COLO668 (cell line): Measurements from ENCODE around the gene LOXL1.

ENCODE experiments used
- DNase-seq: peaks from one replicate; lab custom pipeline; 2025; ENCODE audit not compliant: unreplicated experiment; lab: John Stamatoyannopoulos, UW

The LOXL1 gene

DNA sequence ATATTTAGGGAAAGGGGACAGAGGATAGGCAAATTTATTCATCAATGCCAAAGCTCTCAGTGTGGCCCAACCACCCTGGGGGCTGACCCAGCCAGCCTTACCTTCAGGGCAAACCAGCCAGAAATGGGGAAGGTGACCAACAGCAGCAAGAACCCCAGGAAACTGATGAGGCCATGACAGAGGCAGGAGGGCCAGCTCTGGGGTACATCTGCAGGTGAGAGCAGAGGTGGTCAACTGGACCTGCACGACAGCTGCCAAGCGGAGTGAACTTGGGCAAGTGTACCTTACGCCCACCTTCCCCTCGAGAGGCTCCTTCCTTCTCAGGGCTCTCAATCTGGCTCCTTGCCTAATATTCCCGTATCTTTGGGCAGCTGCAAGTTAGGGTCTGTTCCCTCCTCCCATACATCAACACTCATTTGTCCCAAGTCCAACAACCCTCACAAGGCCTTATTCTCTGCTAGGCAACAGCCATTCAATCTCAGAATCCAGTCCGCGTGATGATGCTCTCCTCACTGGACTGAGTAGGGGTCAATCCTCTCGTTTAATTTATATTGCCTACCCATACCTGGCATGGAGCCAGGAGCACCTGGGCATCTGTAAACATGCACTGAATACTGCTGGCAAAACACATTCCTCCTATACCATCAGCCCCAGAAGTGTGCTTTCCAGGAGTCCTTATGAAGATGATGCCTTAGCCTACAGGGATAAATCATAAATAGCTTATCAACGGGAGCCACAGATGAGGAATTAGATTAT is 64.2 kb downstream of the LOXL1 start:
- peak; percentile 61 for DNase-seq

DNA sequence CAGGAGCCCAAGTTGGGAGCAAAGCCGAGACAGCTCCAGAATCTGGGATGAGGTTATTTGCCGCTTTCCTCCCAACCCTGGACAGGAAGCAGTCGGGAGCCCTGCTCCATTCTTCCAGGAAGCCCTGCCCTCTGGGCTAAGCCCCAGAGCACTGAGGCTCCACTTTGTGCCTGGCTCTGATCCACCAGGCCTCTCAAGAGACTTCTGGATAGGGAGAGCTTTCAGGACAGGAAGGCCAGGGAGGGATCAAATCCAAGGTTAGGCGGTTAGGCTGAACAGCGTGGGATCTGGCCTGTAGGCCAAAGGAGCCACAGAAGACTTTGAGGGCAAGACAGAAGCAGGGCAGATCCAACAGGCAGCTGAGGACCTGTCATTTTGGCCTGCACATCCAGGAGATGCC is 65.0 kb downstream of the LOXL1 start:
- DNase-seq, result peak; percentile 18

DNA sequence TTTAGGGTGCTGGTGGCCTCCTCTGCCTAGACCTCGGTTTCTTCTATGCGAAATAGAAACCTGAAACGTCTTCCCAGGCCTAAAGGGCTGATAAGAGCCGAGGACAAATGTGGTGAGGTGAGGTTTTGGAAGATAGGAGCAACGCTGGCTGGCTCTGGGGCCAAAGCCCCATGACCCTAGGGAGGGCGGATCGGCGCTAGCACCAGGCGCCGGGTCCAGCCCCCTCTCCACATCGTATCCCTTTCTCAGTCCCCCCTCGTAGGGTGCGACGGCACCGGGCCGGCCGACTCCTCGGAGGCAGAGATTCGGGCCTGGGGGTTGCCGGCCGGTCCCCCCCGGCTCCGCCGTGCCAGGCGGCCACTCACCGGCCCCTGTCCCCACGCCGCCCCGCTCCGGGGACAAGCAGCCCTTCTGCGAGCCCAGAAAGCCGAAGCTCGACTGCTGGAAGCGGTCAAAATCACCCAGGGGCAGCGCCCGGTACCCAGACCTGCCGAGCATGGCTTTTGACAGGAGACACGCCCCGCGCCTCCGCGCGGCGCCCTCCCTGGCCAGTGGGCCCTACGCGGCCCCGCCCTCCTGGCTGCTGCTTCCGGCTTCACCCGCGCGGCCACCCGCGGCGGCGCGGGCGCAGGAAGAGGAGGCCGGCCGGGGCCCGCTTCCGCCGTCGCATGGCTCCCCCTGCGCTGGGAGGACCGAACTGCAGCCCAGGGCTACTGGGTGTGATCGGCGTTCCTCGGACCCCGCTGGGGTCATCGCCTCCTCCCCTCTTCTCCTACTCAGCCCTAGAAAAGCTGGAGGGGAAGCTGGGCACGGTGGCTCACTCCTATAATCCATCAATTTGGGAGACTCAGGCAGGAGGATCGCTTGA is 65.7 kb downstream of the LOXL1 start, which contains the start of gene STOML1:
TSS of gene STOML1 (minus strand) at position 570 of the 868 bp plus-strand sequence. CDS start at position 498, 72 bp downstream.
- peak; percentile 97 for DNase-seq

DNA sequence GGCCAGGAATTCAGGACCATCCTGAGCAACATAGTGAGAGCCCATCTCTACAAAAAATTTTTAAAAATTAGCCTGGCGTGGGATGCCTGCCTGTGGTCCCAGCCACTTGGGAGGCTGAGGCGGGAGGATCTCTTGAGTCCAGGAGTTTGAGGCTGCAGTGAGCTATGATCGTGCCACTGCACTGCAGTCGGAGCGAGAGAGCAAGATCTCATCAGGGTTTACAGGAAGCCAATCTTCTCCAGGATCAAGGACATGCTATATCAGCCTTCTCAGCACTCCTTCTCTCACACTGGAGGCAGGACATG is 66.3 kb downstream of the LOXL1 start:
- DNase-seq, result no peak

DNA sequence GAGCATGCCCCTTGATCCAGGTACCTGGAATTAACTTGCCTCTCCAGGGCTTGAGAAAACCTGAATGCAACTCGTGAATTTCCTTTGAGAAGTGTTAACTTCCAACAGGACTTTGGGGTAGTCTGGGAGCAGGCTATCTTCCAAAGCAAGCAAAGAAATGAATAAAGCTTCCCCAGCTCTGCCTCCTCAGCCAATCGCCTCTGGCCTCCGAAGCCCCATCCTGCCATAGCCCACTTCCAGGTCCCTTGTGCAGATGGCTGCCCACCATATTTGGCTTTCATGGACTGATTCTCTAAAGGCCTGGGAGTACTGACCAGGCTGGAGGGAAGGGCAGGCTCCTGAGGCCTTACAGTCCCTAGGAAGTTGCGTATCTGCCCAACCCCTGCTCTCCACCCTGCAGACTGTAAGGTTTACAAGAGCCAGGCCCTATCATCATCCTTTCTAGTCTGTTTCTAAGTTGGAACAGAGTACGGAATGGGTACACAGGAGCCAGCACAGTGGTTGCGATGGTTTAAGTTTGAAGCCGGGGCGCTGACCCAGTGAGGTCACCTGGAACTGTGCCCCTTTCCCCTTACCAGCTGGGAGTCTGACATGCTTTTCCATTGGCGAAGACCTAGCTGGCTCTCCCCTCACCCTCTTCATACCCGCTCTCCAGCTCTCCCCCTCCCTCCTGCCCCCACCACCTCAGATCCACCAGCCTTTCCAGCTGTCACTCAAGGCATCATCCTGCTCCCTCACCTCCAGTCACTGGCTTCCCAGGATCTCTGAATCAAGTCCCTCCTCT is 67.1 kb downstream of the LOXL1 start:
- no peak for DNase-seq

DNA sequence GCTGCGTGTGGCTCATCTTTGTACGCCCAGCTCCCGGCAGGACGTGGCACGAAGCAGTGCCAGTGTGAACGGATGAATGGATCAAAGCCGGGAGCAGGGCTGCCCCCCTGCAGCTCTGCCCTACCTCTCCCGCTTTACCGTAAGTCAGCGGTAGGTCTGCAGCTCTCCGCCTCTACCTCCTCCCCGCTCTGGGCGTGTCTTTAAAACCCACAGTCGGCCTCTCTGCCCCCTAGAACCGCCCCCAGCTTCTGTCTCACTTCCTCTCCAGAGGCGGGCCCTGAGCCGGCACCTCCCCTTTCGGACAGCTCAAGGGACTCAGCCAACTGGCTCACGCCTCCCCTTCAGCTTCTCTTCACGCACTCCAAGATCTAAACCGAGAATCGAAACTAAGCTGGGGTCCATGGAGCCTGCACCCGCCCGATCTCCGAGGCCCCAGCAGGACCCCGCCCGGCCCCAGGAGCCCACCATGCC is 68.2 kb downstream of the LOXL1 start, which contains the start of gene PML:
TSS of gene PML (plus strand) at position 304 of the 471 bp plus-strand sequence. CDS start at position 401, 97 bp downstream.
- peak; percentile 93 for DNase-seq

DNA sequence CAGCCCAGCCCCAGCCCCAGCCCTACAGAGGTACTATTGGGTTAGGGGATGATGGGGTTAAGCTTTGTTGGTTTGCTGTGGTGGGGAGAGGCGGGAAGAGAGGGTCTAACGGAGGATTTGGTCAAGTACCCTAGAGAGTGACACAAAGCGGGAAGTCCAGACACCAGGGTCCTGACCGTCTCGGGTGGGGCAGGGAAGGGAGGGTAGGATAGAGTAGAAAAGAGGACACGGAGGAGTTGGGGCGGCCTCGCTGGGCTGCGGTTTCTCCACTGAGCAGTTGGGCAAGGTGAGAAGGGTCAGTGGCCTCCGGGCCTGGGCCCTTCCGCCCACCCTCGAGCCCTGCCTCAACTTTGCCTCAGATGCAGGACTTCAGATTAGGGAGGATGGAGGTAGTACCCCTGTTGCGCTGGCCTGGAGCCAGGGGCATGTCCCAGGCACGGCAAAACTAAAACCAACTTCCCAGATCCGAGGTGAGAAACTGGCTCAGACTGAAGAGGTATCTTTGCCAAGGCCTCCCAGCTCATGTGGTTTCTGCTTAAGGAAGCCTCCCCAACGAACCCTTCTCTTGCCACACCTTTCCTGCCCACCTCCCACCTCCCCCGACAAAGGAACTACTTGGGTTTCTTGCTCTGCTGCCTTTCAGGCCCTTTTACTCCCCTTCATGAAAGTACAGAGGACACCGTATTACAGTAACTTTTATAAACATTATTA is 68.8 kb downstream of the LOXL1 start:
- DNase-seq, result no peak

DNA sequence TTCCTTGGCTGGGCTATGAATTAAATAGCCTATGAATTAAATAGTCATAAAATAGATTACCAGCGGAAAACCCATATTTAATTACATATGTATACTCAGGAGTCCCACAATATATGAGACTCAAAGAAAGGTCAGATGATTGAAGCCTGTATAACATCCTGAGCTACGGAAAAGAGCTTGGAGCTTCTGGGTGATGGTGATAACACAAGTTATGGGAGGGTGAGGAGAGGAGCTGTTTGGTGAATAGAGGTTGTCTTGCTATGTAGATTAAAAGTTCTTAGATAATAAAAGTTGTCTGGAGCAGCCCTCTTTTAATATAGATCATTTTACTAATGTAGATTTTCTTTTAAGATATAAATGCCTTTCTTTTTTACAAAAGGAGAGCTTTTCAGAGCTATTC is 70.0 kb downstream of the LOXL1 start:
- DNase-seq, result no peak

DNA sequence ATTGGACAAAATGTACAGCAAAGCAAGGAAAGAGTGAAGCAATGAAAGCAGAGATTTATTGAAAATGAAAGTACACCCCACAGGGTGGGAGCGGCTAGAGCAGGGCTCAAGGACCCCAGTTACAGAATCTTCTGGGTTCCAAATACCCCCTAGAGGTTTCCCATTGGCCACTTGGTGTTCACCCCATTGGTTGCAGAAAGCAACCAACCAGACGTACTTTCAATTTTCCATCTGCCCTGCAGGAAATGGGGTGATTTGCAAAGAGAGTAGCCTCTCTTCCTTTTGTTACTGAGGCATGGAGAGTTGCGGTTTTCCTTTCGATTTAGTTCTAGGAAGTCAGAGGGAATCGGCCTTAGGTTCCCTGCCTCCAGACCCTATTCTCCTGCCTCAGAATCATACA is 70.7 kb downstream of the LOXL1 start:
- peak; percentile 13 for DNase-seq

DNA sequence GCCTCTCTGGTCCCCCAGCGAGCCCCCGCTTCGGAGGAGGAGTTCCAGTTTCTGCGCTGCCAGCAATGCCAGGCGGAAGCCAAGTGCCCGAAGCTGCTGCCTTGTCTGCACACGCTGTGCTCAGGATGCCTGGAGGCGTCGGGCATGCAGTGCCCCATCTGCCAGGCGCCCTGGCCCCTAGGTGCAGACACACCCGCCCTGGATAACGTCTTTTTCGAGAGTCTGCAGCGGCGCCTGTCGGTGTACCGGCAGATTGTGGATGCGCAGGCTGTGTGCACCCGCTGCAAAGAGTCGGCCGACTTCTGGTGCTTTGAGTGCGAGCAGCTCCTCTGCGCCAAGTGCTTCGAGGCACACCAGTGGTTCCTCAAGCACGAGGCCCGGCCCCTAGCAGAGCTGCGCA is 71.7 kb downstream of the LOXL1 start:
- no peak for DNase-seq
